GM12872 (cell line): ENCODE results near the gene CLHC1.

Experiments used
- TF ChIP-seq, protein P1 (sequence below): IDR thresholded peaks from 3 replicates; pipeline ENCODE4 v1.5.1; 2011; ENCODE audit warnings: low read depth, mild to moderate bottlenecking, low read length, moderate library complexity; ENCODE audit not compliant: insufficient read depth

Gene CLHC1

DNA sequence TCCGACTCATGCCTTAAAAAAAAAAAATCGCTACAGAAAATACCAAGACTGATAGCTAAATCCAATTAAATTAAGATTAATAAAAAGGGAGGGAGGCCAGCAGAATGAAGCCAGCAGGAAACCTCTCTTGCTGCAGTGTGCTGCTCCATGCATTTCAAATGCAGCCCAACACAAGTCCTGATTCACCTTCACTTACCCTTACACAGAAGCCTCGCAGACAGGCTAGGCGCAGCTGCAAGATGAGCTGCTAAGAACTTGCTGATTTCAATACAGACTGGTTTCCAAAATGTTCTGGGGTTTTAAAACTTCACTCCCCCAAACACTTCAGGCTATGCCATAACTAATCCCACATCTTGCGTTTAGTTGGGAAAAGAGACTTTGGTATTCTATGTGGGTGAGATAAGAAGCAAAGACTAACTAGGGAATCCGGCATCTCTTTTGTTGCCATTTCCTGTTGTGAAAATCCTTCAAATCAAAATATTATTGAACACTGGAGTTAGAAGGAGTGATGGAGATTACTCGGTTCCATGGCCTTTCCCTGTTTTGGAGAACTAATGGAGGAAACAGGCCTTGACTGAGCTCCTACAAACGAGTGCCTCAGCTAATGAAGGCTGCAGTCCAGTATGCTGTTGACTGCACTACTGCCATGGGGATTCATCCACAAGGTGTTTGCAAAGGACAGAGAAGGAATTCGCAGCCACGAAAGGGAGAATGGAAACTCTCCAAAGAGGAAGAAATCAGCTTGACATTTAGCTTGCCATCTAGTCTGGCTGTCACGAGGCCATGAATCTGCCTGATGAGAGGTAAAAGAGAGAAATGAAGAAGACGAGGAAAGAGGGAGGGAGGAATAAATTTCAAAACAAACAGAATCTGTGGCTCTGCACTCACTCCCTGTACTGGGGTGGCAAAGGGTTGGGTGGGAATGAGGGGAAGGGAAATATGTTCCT, 67.3 kb downstream of the CLHC1 start:
- TF ChIP-seq, protein P1, sequence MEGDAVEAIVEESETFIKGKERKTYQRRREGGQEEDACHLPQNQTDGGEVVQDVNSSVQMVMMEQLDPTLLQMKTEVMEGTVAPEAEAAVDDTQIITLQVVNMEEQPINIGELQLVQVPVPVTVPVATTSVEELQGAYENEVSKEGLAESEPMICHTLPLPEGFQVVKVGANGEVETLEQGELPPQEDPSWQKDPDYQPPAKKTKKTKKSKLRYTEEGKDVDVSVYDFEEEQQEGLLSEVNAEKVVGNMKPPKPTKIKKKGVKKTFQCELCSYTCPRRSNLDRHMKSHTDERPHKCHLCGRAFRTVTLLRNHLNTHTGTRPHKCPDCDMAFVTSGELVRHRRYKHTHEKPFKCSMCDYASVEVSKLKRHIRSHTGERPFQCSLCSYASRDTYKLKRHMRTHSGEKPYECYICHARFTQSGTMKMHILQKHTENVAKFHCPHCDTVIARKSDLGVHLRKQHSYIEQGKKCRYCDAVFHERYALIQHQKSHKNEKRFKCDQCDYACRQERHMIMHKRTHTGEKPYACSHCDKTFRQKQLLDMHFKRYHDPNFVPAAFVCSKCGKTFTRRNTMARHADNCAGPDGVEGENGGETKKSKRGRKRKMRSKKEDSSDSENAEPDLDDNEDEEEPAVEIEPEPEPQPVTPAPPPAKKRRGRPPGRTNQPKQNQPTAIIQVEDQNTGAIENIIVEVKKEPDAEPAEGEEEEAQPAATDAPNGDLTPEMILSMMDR: no peak

- TF ChIP-seq, protein P1: no peak
These were observed 68.1 kb downstream of the CLHC1 start for GRCh38 chr2:55163941-55164390.

- TF ChIP-seq, protein P1: no peak
These were observed 68.8 kb downstream of the CLHC1 start for GRCh38 chr2:55163274-55163721.

GRCh38 chr2:55162284-55163006, 69.6 kb downstream of the CLHC1 start:
- TF ChIP-seq, protein P1: no peak

GRCh38 chr2:55161295-55162210, 70.5 kb downstream of the CLHC1 start:
- TF ChIP-seq, protein P1: no peak

DNA sequence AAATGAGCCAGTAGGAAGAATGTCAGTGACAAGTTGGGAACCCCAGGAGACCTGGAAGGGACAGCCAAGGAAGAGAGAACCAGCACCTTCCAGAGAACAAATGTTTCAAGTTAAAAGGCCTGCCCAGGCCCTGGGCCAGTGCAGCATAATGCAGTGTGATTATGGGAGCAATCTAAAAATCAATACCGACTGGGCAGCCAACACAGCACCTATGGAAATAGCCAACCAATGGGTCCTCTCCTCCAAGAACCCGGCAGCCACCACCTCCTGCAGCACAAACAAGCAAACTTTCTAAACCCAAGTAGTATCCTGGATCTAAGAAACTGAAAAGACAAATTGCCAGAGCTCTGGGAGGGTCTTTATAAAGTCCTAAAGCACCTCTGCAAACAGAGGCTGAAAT, 71.7 kb downstream of the CLHC1 start:
- TF ChIP-seq, protein P1: no peak
